ENCODE results near the gene PRKCSH. TPM values are rescaled to one million over a fixed set of nuclear protein-coding genes. Genes with fewer than 3 reads are reported as not detected.
A peak's percentile ranks its signal among the peaks of the same experiment; 100 is the strongest.

PRKCSH gene
- total RNA-seq, 1 experiment from 2014 or later = 425 TPM

- TF ChIP-seq ZFX (IDR thresholded peaks at IDR 0.05) = no peak
- no peak; the same call in 1 of the 2 replicates for TF ChIP-seq MAX (IDR thresholded peaks at IDR 0.05)
- TF ChIP-seq, protein P1, sequence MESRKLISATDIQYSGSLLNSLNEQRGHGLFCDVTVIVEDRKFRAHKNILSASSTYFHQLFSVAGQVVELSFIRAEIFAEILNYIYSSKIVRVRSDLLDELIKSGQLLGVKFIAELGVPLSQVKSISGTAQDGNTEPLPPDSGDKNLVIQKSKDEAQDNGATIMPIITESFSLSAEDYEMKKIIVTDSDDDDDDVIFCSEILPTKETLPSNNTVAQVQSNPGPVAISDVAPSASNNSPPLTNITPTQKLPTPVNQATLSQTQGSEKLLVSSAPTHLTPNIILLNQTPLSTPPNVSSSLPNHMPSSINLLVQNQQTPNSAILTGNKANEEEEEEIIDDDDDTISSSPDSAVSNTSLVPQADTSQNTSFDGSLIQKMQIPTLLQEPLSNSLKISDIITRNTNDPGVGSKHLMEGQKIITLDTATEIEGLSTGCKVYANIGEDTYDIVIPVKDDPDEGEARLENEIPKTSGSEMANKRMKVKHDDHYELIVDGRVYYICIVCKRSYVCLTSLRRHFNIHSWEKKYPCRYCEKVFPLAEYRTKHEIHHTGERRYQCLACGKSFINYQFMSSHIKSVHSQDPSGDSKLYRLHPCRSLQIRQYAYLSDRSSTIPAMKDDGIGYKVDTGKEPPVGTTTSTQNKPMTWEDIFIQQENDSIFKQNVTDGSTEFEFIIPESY (IDR thresholded peaks at IDR 0.05; ENCODE audit: extremely low read depth, insufficient replicate concordance, low read length) = no peak
- peak; percentile 30 for TF ChIP-seq YY1 (IDR thresholded peaks at IDR 0.05; ENCODE audit: extremely low read depth, insufficient replicate concordance, low read depth, low read length)
- TF ChIP-seq SRF (IDR thresholded peaks at IDR 0.05; ENCODE audit: low read depth) = no peak
- TF ChIP-seq TCF7L2 (IDR thresholded peaks at IDR 0.05; ENCODE audit: borderline replicate concordance, extremely low read depth, insufficient read depth, insufficient read length) = no peak
- TF ChIP-seq JUND (IDR thresholded peaks at IDR 0.05) = no peak; the same call in 1 of the 2 replicates
- no peak for TF ChIP-seq EZH2 (IDR thresholded peaks at IDR 0.05)
- no peak for TF ChIP-seq EZH2phosphoT487 (IDR thresholded peaks at IDR 0.05; ENCODE audit: borderline replicate concordance)
Measured at GRCh38 chr19:11496391-11497163, 61.1 kb downstream of the PRKCSH start (continued).

- BruUV-seq (replicated peaks) = no TSS peak
- Histone ChIP-seq H3K4me2 (ENCODE audit: low read length) (no peak overlapping the region), H4K20me1 (ENCODE audit: insufficient read depth) (no peaks in the 10 kb centered on the region), H3K4me1 (ENCODE audit: control insufficient read depth in 1 of 2, insufficient read depth in 2 of 2, low read length in 2 of 2) (peaks cover 4 to 16% of the 10 kb centered on the region in 2 experiments), H3K9me3 (ENCODE audit: control insufficient read depth in 1 of 2, insufficient read depth in 1 of 2, low read depth in 1 of 2, low read length in 2 of 2) (no peaks in the 10 kb centered on the region), H3K9me2 (ENCODE audit: insufficient read depth) (no peaks in the 10 kb centered on the region), H3K4me3 (replicated peaks in 1 of 2; ENCODE audit: low read depth in 1 of 2, low read length in 2 of 2) (no peak overlapping the region), H3K36me3 (ENCODE audit: control insufficient read depth in 1 of 2, insufficient read depth in 2 of 2, low read length in 2 of 2) (peaks cover 0 to 5% of the 10 kb centered on the region in 2 experiments; a peak in 1 of 4 replicates), H3K27me3 (ENCODE audit: insufficient read depth, low read length) (no peaks in the 10 kb centered on the region), H2AFZ (ENCODE audit: low read depth, low read length, poor library complexity, severe bottlenecking) (no peak overlapping the region), H3K9ac (ENCODE audit: low read length) (no peak overlapping the region), H3K79me2 (ENCODE audit: insufficient read depth, low read length) (peaks cover under 1% of the 10 kb centered on the region; the same call in 1 of the 2 replicates), H3K27ac (ENCODE audit: low read depth, low read length) (no peak overlapping the region)
- ATAC-seq (no peak), DNase-seq (ENCODE audit: low read depth, low spot score) (no peak)
- POLR2A ChIA-PET = no interaction called here
- intact Hi-C loops (cut with micrococcal nuclease) = no loop called here
- TF ChIP-seq, protein P2, sequence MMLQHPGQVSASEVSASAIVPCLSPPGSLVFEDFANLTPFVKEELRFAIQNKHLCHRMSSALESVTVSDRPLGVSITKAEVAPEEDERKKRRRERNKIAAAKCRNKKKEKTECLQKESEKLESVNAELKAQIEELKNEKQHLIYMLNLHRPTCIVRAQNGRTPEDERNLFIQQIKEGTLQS (IDR thresholded peaks at IDR 0.05) = no peak
- TF ChIP-seq EZH2 (IDR thresholded peaks at IDR 0.05) = no peak
- TF ChIP-seq ZNF274 (IDR thresholded peaks at IDR 0.05; ENCODE audit: low read depth, low read length) = no peak
- TF ChIP-seq, protein P1 (IDR thresholded peaks at IDR 0.05; ENCODE audit: extremely low read depth, insufficient replicate concordance, low read length) = no peak
- CTCF ChIA-PET = interaction anchor here (0.9 kb wide), 1 partner anchor 37 kb away, joined by 3 read pairs; no protein-coding TSS in a partner anchor
- RAD21 ChIA-PET (ENCODE audit: low non-redundant PET in 1 of 2, low total read pairs in 2 of 2, uncharacterized antibody in 2 of 2, unreplicated experiment in 2 of 2) = no interaction called here
Measured at GRCh38 chr19:11499220-11499726, 63.8 kb downstream of the PRKCSH start.

Measured in HCT116 (cell line).